Muscle of arm (tissue), 12 donors: ENCODE data around the gene SYPL1. TPM values are rescaled to one million over a fixed set of nuclear protein-coding genes. Genes with fewer than 3 reads are reported as not detected.

Source experiments
- DNase-seq: peaks from one replicate; pipeline ENCODE4 v3.0.0-alpha.2; 2013
- polyA plus RNA-seq, 12 donors: library from polyadenylated mRNA; unstranded; fragments of 120-200 nt; gene quantifications; one replicate each; pipeline ENCODE4 v1.2.1, GENCODE V29; 2013; ENCODE audit not compliant: insufficient read length in 12 of 12

Gene SYPL1
- polyA plus RNA-seq, 12 donors: 62.8 to 92.5 (median 79.9) TPM; not detected in 1

GRCh38 chr7:106070201-106070551 is 41.9 kb downstream of the SYPL1 start:
- DNase-seq: no peak

GRCh38 chr7:106069471-106070200 is 42.5 kb downstream of the SYPL1 start:
- no peak for DNase-seq

GRCh38 chr7:106068986-106069385 is 43.1 kb downstream of the SYPL1 start:
- no peak for DNase-seq

GRCh38 chr7:106068538-106068961 is 43.6 kb downstream of the SYPL1 start:
- no peak for DNase-seq

GRCh38 chr7:106067678-106068077 is 44.4 kb downstream of the SYPL1 start:
- DNase-seq: no peak

- no peak for DNase-seq
These were observed 46.3 kb downstream of the SYPL1 start for GRCh38 chr7:106065575-106066500.

- peak; percentile 86 for DNase-seq
These were observed 47.1 kb downstream of the SYPL1 start for GRCh38 chr7:106064771-106065574.

- no peak for DNase-seq
These were observed 47.8 kb downstream of the SYPL1 start for GRCh38 chr7:106064316-106064715.

- DNase-seq: no peak
These were observed 48.4 kb downstream of the SYPL1 start for GRCh38 chr7:106063692-106064091.

- no peak for DNase-seq
These were observed 49.1 kb downstream of the SYPL1 start for GRCh38 chr7:106063024-106063423.

GRCh38 chr7:106062521-106062931 is 49.6 kb downstream of the SYPL1 start:
- DNase-seq: no peak

- DNase-seq: no peak
These were observed 50.1 kb downstream of the SYPL1 start for GRCh38 chr7:106062006-106062405.

GRCh38 chr7:106061301-106061979 is 50.7 kb downstream of the SYPL1 start:
- DNase-seq: no peak

- no peak for DNase-seq
These were observed 51.7 kb downstream of the SYPL1 start for GRCh38 chr7:106060394-106060920.

- DNase-seq: no peak
These were observed 52.6 kb downstream of the SYPL1 start for GRCh38 chr7:106059556-106059955.

- DNase-seq: no peak
These were observed 53.2 kb downstream of the SYPL1 start for GRCh38 chr7:106058928-106059324.

- no peak for DNase-seq
These were observed 53.9 kb downstream of the SYPL1 start for GRCh38 chr7:106057962-106058927.

- no peak for DNase-seq
These were observed 54.7 kb downstream of the SYPL1 start for GRCh38 chr7:106057204-106057961.

- peak; percentile 72 for DNase-seq
These were observed 55.5 kb downstream of the SYPL1 start for GRCh38 chr7:106056513-106057203.
